DND-41 (cell line): ENCODE results near the gene BBS7.
A peak's percentile ranks its signal among the peaks of the same experiment; 100 is the strongest.

Source experiments
- ATAC-seq: fragments of 200-7000 bp; cut with Tn5 transposase; 3 replicates; pipeline ENCODE4 v1.9.1; 2021; ENCODE audit warnings: low read depth; ENCODE audit not compliant: insufficient read depth
- DNase-seq: peaks from one replicate; pipeline ENCODE4 v3.0.0-alpha.2; 2020
- H2AFZ ChIP-seq: 2 replicates; pipeline ENCODE4 v1.6.0; 2012; ENCODE audit warnings: low read depth, low read length
- H3K27ac ChIP-seq: 2 replicates; pipeline ENCODE4 v1.5.1; 2012; ENCODE audit warnings: low read length, inconsistent platforms
- H3K27me3 ChIP-seq: fragments of 200-600 bp; sonication (generic); 2 replicates; pipeline ENCODE4 v1.6.0; 2012; ENCODE audit warnings: low read length, mild to moderate bottlenecking, inconsistent platforms; ENCODE audit not compliant: insufficient read depth, poor library complexity
- H3K36me3 ChIP-seq: 2 replicates; pipeline ENCODE4 v1.5.1; 2012; ENCODE audit warnings: low read length, inconsistent platforms; ENCODE audit not compliant: insufficient read depth
- H3K4me1 ChIP-seq: 2 replicates; pipeline ENCODE4 v1.5.1; 2012; ENCODE audit warnings: mild to moderate bottlenecking, low read length; ENCODE audit not compliant: insufficient read depth
- H3K4me2 ChIP-seq: 2 replicates; pipeline ENCODE4 v1.6.0; 2012; ENCODE audit warnings: mild to moderate bottlenecking, moderate library complexity, low read length, inconsistent platforms; ENCODE audit not compliant: insufficient read depth
- H3K4me3 ChIP-seq, 2 experiments: fragments of 200-600 bp in 1 of 2; shearing (Covaris generic) in 1 of 2; 2 replicates each; pipeline ENCODE4 v1.5.1; 2012 to 2016; ENCODE audit warnings: inconsistent platforms in 2 of 2, low read length in 2 of 2, mild to moderate bottlenecking in 2 of 2, low read depth in 1 of 2, moderate library complexity in 1 of 2
- H3K79me2 ChIP-seq: 2 replicates; pipeline ENCODE4 v1.6.0; 2012; ENCODE audit warnings: low read length, inconsistent platforms; ENCODE audit not compliant: insufficient read depth
- H3K9ac ChIP-seq: 2 replicates; pipeline ENCODE4 v1.6.0; 2012; ENCODE audit warnings: low read depth, mild to moderate bottlenecking, inconsistent platforms, low read length, moderate library complexity
- H3K9me3 ChIP-seq: 2 replicates; pipeline ENCODE4 v1.5.1; 2012; ENCODE audit warnings: low read length, moderate library complexity, mild to moderate bottlenecking, inconsistent platforms; ENCODE audit not compliant: insufficient read depth, severe bottlenecking
- H4K20me1 ChIP-seq: 2 replicates; pipeline ENCODE4 v1.6.0; 2012; ENCODE audit warnings: low read length; ENCODE audit not compliant: insufficient read depth
- CTCF ChIP-seq: IDR thresholded peaks from 2 replicates; pipeline ENCODE4 v1.5.1; 2012; ENCODE audit warnings: borderline replicate concordance, low read length, moderate library complexity, mild to moderate bottlenecking; ENCODE audit not compliant: poor library complexity, severe bottlenecking; ENCODE audit errors: extremely low read depth
- EZH2 ChIP-seq: IDR thresholded peaks from 3 replicates; pipeline ENCODE4 v1.6.1; 2012; ENCODE audit warnings: borderline replicate concordance, low read depth, mild to moderate bottlenecking, moderate library complexity, low read length, inconsistent platforms; ENCODE audit not compliant: severe bottlenecking

BBS7 gene

GRCh38 chr4:121801715-121802075 is 68.6 kb downstream of the BBS7 start:
- H3K27ac ChIP-seq = peak overlapping the region; percentile 95
- TF ChIP-seq CTCF (no peak), EZH2 (no peak)
- peaks cover 76% of the 10 kb centered on the region for H3K4me1 ChIP-seq
- H3K4me3 ChIP-seq = peak overlapping the region; percentile 90 to 93
- peak overlapping the region; percentile 64 for H3K4me2 ChIP-seq
- H2AFZ ChIP-seq = peak overlapping the region; percentile 97
- peaks cover 46% of the 10 kb centered on the region for H3K36me3 ChIP-seq
- DNase-seq = no peak
- H3K79me2 ChIP-seq = peaks cover 55% of the 10 kb centered on the region
- no peaks in the 10 kb centered on the region for H3K9me3 ChIP-seq
- no peaks in the 10 kb centered on the region for H3K27me3 ChIP-seq
- peak overlapping the region; percentile 91 for H3K9ac ChIP-seq
- H4K20me1 ChIP-seq = peaks cover 3% of the 10 kb centered on the region; the same call in 1 of the 2 replicates
- ATAC-seq = no peak

DNA sequence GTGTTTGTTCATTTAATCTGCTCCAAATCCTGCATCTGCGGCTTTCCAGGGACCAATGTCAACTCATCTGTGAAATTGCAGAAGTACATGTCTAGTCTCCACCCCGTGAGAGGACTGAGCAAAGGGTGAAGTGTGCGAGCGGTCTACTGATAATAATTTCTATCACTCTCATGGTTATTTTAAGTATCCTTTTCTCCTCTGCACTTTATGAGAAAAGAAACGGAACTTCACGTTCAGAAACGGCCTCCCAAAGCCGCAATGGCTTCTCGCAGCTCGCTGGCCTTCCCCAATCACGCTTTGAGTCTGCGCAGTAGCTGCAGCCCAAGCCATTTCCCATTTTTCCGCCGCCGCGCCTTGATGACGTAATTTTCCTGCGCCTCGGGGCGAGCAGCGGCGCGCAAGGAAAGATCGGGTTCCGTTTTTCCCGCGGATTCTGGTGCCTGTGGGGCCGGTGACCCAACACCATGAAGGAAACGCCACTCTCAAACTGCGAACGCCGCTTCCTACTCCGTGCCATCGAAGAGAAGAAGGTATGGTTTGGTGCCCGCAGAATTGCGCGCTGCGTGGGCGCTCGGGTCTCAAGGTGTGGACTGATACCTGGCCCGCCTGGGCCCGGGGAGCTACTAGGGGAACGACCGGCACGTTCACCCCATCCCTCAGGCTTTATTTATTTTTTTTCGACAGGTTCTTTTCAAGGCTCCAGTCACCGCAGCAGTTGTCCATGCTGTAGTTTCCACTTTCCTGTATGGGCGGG is 69.1 kb downstream of the BBS7 start, which contains the start of gene EXOSC9:
Gene EXOSC9 (plus strand): TSS at position 363 of the 754 bp plus-strand sequence. CDS start 102 bp downstream, at position 465.
- TF ChIP-seq CTCF (no peak), EZH2 (no peak)
- H2AFZ ChIP-seq = peak within 1 kb of the TSS; percentile 97

GRCh38 chr4:121800638-121800960 is 69.7 kb downstream of the BBS7 start:
- peaks cover 3% of the 10 kb centered on the region; the same call in 1 of the 2 replicates for H4K20me1 ChIP-seq
- peak overlapping the region; percentile 64 for H3K4me2 ChIP-seq
- H3K79me2 ChIP-seq = peaks cover 51% of the 10 kb centered on the region
- H2AFZ ChIP-seq = peak overlapping the region; percentile 67
- no peak for DNase-seq
- no peaks in the 10 kb centered on the region for H3K27me3 ChIP-seq
- no peak for TF ChIP-seq CTCF
- TF ChIP-seq EZH2 = no peak
- peaks cover 35% of the 10 kb centered on the region for H3K36me3 ChIP-seq
- peak overlapping the region; percentile 90 to 93 for H3K4me3 ChIP-seq
- ATAC-seq = peak; percentile 13
- H3K27ac ChIP-seq = peak overlapping the region; percentile 95
- H3K4me1 ChIP-seq = peaks cover 82% of the 10 kb centered on the region
- H3K9ac ChIP-seq = peak overlapping the region; percentile 91
- no peaks in the 10 kb centered on the region for H3K9me3 ChIP-seq

More for the DNA sequence above, 69.1 kb downstream of the BBS7 start, which contains the start of gene EXOSC9:
- peaks cover 81% of the 10 kb centered on the region for H3K4me1 ChIP-seq
- peak within 1 kb of the TSS; percentile 95 for H3K27ac ChIP-seq
- H3K4me3 ChIP-seq = peak within 1 kb of the TSS; percentile 90 to 93
- H3K9me3 ChIP-seq = no peaks in the 10 kb centered on the region
- DNase-seq (peak; percentile 94), ATAC-seq (peak; percentile 81)
- peak within 1 kb of the TSS; percentile 91 for H3K9ac ChIP-seq
- peaks cover 52% of the 10 kb centered on the region for H3K79me2 ChIP-seq
- peaks cover 3% of the 10 kb centered on the region; the same call in 1 of the 2 replicates for H4K20me1 ChIP-seq
- H3K27me3 ChIP-seq = no peaks in the 10 kb centered on the region
- peaks cover 41% of the 10 kb centered on the region for H3K36me3 ChIP-seq
- H3K4me2 ChIP-seq = peak within 1 kb of the TSS; percentile 64
